Stimulated activated memory B cell treated with anti-CD40 and anti-IgM and Interleukin-4, amounts not matched to agents 10 μg/mL and 1 μg/mL and 100 μg/mL, for 72 hours (primary cell): ENCODE measurements around the gene TPP1.
A peak's percentile ranks its signal among the peaks of the same experiment; 100 is the strongest.

Experiments
- ATAC-seq: fragments of 150-1000 bp; cut with Tn5 transposase; 2 replicates; pipeline ENCODE4 v1.10.0; 2021
- H3K27ac Mint-ChIP-seq: one replicate; pipeline ENCODE4 v1.8.0; 2022; ENCODE audit warnings: mild to moderate bottlenecking, mixed read lengths
- H3K27me3 Mint-ChIP-seq: one replicate; pipeline ENCODE4 v1.8.0; 2022; ENCODE audit warnings: mixed read lengths
- H3K36me3 Mint-ChIP-seq: one replicate; pipeline ENCODE4 v1.8.0; 2022; ENCODE audit warnings: mixed read lengths
- H3K4me1 Mint-ChIP-seq: one replicate; pipeline ENCODE4 v1.8.0; 2022; ENCODE audit warnings: mixed read lengths
- H3K4me3 Mint-ChIP-seq: one replicate; pipeline ENCODE4 v1.8.0; 2022; ENCODE audit warnings: mild to moderate bottlenecking, moderate library complexity, mixed read lengths
- H3K9me3 Mint-ChIP-seq: one replicate; pipeline ENCODE4 v1.8.0; 2022; ENCODE audit warnings: mixed read lengths

TPP1 gene

GRCh38 chr11:6602096-6602940 is 16.9 kb downstream of the TPP1 start:
- no peak for ATAC-seq
- peaks cover 26% of the 10 kb centered on the region for H3K4me1 Mint-ChIP-seq
- no peaks in the 10 kb centered on the region for H3K27me3 Mint-ChIP-seq
- H3K4me3 Mint-ChIP-seq = peak overlapping the region; percentile 39
- H3K36me3 Mint-ChIP-seq = peaks cover 40% of the 10 kb centered on the region
- H3K27ac Mint-ChIP-seq = no peak overlapping the region
- H3K9me3 Mint-ChIP-seq = no peaks in the 10 kb centered on the region

- peaks cover 17% of the 10 kb centered on the region for H3K4me1 Mint-ChIP-seq
- no peaks in the 10 kb centered on the region for H3K27me3 Mint-ChIP-seq
These were observed 18.2 kb downstream of the TPP1 start for GRCh38 chr11:6601041-6601461.

GRCh38 chr11:6599881-6600390 is 19.3 kb downstream of the TPP1 start:
- Mint-ChIP-seq H3K36me3 (peaks cover 46% of the 10 kb centered on the region), H3K4me1 (peaks cover 13% of the 10 kb centered on the region), H3K27ac (no peak overlapping the region), H3K27me3 (no peaks in the 10 kb centered on the region), H3K4me3 (no peak overlapping the region), H3K9me3 (no peaks in the 10 kb centered on the region)
- ATAC-seq = no peak

More at GRCh38 chr11:6601041-6601461, 18.2 kb downstream of the TPP1 start:
- Mint-ChIP-seq H3K4me3 (no peak overlapping the region), H3K36me3 (peaks cover 41% of the 10 kb centered on the region), H3K27ac (no peak overlapping the region), H3K9me3 (no peaks in the 10 kb centered on the region)
- ATAC-seq = no peak

GRCh38 chr11:6599449-6599848 is 19.8 kb downstream of the TPP1 start:
- Mint-ChIP-seq H3K27ac (no peak overlapping the region), H3K9me3 (no peaks in the 10 kb centered on the region), H3K4me3 (no peak overlapping the region), H3K4me1 (peaks cover 14% of the 10 kb centered on the region), H3K36me3 (peaks cover 49% of the 10 kb centered on the region), H3K27me3 (no peaks in the 10 kb centered on the region)
- ATAC-seq = no peak

- no peaks in the 10 kb centered on the region for H3K27me3 Mint-ChIP-seq
- no peaks in the 10 kb centered on the region for H3K9me3 Mint-ChIP-seq
- no peak overlapping the region for H3K27ac Mint-ChIP-seq
- H3K36me3 Mint-ChIP-seq = peaks cover 58% of the 10 kb centered on the region
- H3K4me3 Mint-ChIP-seq = no peak overlapping the region
- H3K4me1 Mint-ChIP-seq = peaks cover 18% of the 10 kb centered on the region
- ATAC-seq = no peak
These were observed 20.7 kb downstream of the TPP1 start for GRCh38 chr11:6598555-6598954.

GRCh38 chr11:6596239-6596877 is 22.9 kb downstream of the TPP1 start:
- H3K4me1 Mint-ChIP-seq = peaks cover 18% of the 10 kb centered on the region
- no peaks in the 10 kb centered on the region for H3K9me3 Mint-ChIP-seq
- H3K27ac Mint-ChIP-seq = no peak overlapping the region
- H3K4me3 Mint-ChIP-seq = no peak overlapping the region
- H3K36me3 Mint-ChIP-seq = peaks cover 67% of the 10 kb centered on the region
- ATAC-seq = no peak
- H3K27me3 Mint-ChIP-seq = no peaks in the 10 kb centered on the region

- no peaks in the 10 kb centered on the region for H3K27me3 Mint-ChIP-seq
- ATAC-seq = no peak
- no peaks in the 10 kb centered on the region for H3K9me3 Mint-ChIP-seq
- H3K4me1 Mint-ChIP-seq = peaks cover 15% of the 10 kb centered on the region
- no peak overlapping the region for H3K27ac Mint-ChIP-seq
- H3K36me3 Mint-ChIP-seq = peaks cover 69% of the 10 kb centered on the region
- H3K4me3 Mint-ChIP-seq = no peak overlapping the region
These were observed 25.0 kb downstream of the TPP1 start for GRCh38 chr11:6594142-6594768.

- Mint-ChIP-seq H3K4me1 (no peaks in the 10 kb centered on the region), H3K9me3 (peaks cover 10% of the 10 kb centered on the region), H3K36me3 (peaks cover 72% of the 10 kb centered on the region), H3K4me3 (no peak overlapping the region), H3K27me3 (no peaks in the 10 kb centered on the region), H3K27ac (no peak overlapping the region)
- ATAC-seq = no peak
These were observed 31.2 kb downstream of the TPP1 start for GRCh38 chr11:6588018-6588417.

- Mint-ChIP-seq H3K4me3 (no peak overlapping the region), H3K36me3 (peaks cover 75% of the 10 kb centered on the region), H3K27ac (no peak overlapping the region), H3K9me3 (peaks cover 13% of the 10 kb centered on the region), H3K27me3 (no peaks in the 10 kb centered on the region), H3K4me1 (no peaks in the 10 kb centered on the region)
- ATAC-seq = no peak
These were observed 31.8 kb downstream of the TPP1 start for GRCh38 chr11:6587360-6587953.

GRCh38 chr11:6586434-6587359 is 32.5 kb downstream of the TPP1 start:
- Mint-ChIP-seq H3K36me3 (peaks cover 75% of the 10 kb centered on the region), H3K4me3 (no peak overlapping the region), H3K4me1 (peaks cover 5% of the 10 kb centered on the region), H3K27me3 (no peaks in the 10 kb centered on the region), H3K27ac (no peak overlapping the region), H3K9me3 (peaks cover 16% of the 10 kb centered on the region)
- no peak for ATAC-seq

- Mint-ChIP-seq H3K4me1 (peaks cover 5% of the 10 kb centered on the region), H3K9me3 (peaks cover 16% of the 10 kb centered on the region), H3K27ac (no peak overlapping the region), H3K4me3 (no peak overlapping the region), H3K36me3 (peaks cover 81% of the 10 kb centered on the region), H3K27me3 (no peaks in the 10 kb centered on the region)
- ATAC-seq = no peak
These were observed 34.7 kb downstream of the TPP1 start for GRCh38 chr11:6584528-6584927.

GRCh38 chr11:6583584-6583983 is 35.6 kb downstream of the TPP1 start:
- no peak overlapping the region for H3K27ac Mint-ChIP-seq
- peaks cover 82% of the 10 kb centered on the region for H3K36me3 Mint-ChIP-seq
- peaks cover 6% of the 10 kb centered on the region for H3K4me1 Mint-ChIP-seq
- H3K9me3 Mint-ChIP-seq = peaks cover 16% of the 10 kb centered on the region
- H3K27me3 Mint-ChIP-seq = no peaks in the 10 kb centered on the region
- no peak overlapping the region for H3K4me3 Mint-ChIP-seq
- ATAC-seq = no peak

- peaks cover 15% of the 10 kb centered on the region for H3K9me3 Mint-ChIP-seq
- peaks cover 61% of the 10 kb centered on the region for H3K36me3 Mint-ChIP-seq
- H3K4me1 Mint-ChIP-seq = peaks cover 12% of the 10 kb centered on the region
- H3K27ac Mint-ChIP-seq = no peak overlapping the region
- no peak for ATAC-seq
- H3K27me3 Mint-ChIP-seq = no peaks in the 10 kb centered on the region
- no peak overlapping the region for H3K4me3 Mint-ChIP-seq
These were observed 39.5 kb downstream of the TPP1 start for GRCh38 chr11:6579681-6580080.

GRCh38 chr11:6578134-6578533 is 41.1 kb downstream of the TPP1 start:
- no peak overlapping the region for H3K27ac Mint-ChIP-seq
- H3K4me3 Mint-ChIP-seq = no peak overlapping the region

More at GRCh38 chr11:6578134-6578533, 41.1 kb downstream of the TPP1 start:
- Mint-ChIP-seq H3K9me3 (peaks cover 7% of the 10 kb centered on the region), H3K27me3 (no peaks in the 10 kb centered on the region), H3K4me1 (peaks cover 12% of the 10 kb centered on the region), H3K36me3 (peaks cover 52% of the 10 kb centered on the region)
- no peak for ATAC-seq
